H1 (cell line): ENCODE measurements around the gene USP36. TPM values are rescaled to one million over a fixed set of nuclear protein-coding genes. Genes with fewer than 3 reads are reported as not detected.
A peak's percentile ranks its signal among the peaks of the same experiment; 100 is the strongest.

Experiments
- BRCA1 ChIP-seq: IDR thresholded peaks from 2 replicates; pipeline ENCODE4 v1.6.1; 2012; ENCODE audit warnings: low read depth, low read length, improper control_type of control experiment
- CREB1 ChIP-seq: IDR thresholded peaks from 2 replicates; pipeline ENCODE4 v1.6.1; 2012; ENCODE audit warnings: inconsistent platforms
- CTBP2 ChIP-seq: IDR thresholded peaks from 2 replicates; pipeline ENCODE4 v1.7.0; 2011; ENCODE audit warnings: borderline replicate concordance, mild to moderate bottlenecking, moderate library complexity, mixed read lengths, low read length; ENCODE audit not compliant: insufficient read depth, insufficient read length
- EZH2 ChIP-seq: fragments of 200-600 bp; sonication (generic); IDR thresholded peaks from 2 replicates; pipeline ENCODE4 v1.7.1; 2012; ENCODE audit warnings: low read depth, mild to moderate bottlenecking, moderate library complexity, low read length, inconsistent platforms; ENCODE audit not compliant: severe bottlenecking
- FOSL1 ChIP-seq: IDR thresholded peaks from 2 replicates; pipeline ENCODE4 v1.6.1; 2011; ENCODE audit warnings: mild to moderate bottlenecking, low read depth, low read length, moderate library complexity; ENCODE audit not compliant: insufficient read depth
- JUND ChIP-seq: IDR thresholded peaks from 2 replicates; pipeline ENCODE4 v1.6.1; 2011; ENCODE audit warnings: mild to moderate bottlenecking, improper control_type of control experiment, low read length
- KDM4A ChIP-seq: IDR thresholded peaks from one replicate; pipeline ENCODE4 v1.7.1; 2012; ENCODE audit warnings: low read depth, mild to moderate bottlenecking, moderate library complexity, low read length, inconsistent platforms; ENCODE audit not compliant: severe bottlenecking
- KDM5A ChIP-seq: fragments of 200-600 bp; IDR thresholded peaks from 2 replicates; pipeline ENCODE4 v1.7.1; 2012; ENCODE audit warnings: mild to moderate bottlenecking, low read length, inconsistent platforms, mixed read lengths
- MAFK ChIP-seq: IDR thresholded peaks from 2 replicates; pipeline ENCODE4 v1.6.1; 2012; ENCODE audit warnings: low read depth, mild to moderate bottlenecking, improper control_type of control experiment, low read length
- POU5F1 ChIP-seq: IDR thresholded peaks from 2 replicates; pipeline ENCODE4 v1.6.1; 2011; ENCODE audit warnings: low read depth, mild to moderate bottlenecking, low read length, moderate library complexity
- RBBP5 ChIP-seq: IDR thresholded peaks from 2 replicates; pipeline ENCODE4 v1.7.1; 2012; ENCODE audit warnings: low read depth, mild to moderate bottlenecking, inconsistent platforms, low read length, moderate library complexity, borderline replicate concordance
- SIN3A ChIP-seq, 2 experiments: IDR thresholded peaks in 1 of 2; conservative IDR thresholded peaks in 1 of 2; 2 replicates each; pipeline ENCODE4 v1.6.1; 2011 to 2012; ENCODE audit warnings: low read length in 2 of 2, improper control_type of control experiment in 1 of 2, low read depth in 1 of 2, mild to moderate bottlenecking in 1 of 2
- SIX5 ChIP-seq: IDR thresholded peaks from 2 replicates; pipeline ENCODE4 v1.6.1; 2011; ENCODE audit warnings: mild to moderate bottlenecking, low read depth, low read length
- SUZ12 ChIP-seq: fragments of 200-600 bp; sonication (generic); IDR thresholded peaks from 2 replicates; pipeline ENCODE4 v1.6.1; 2012; ENCODE audit warnings: mild to moderate bottlenecking, inconsistent platforms, low read length, moderate library complexity, mixed read lengths
- TAF1 ChIP-seq: IDR thresholded peaks from 2 replicates; pipeline ENCODE4 v1.6.1; 2011; ENCODE audit warnings: mild to moderate bottlenecking, low read depth, low read length
- TAF7 ChIP-seq: optimal IDR thresholded peaks from 2 replicates; pipeline ENCODE3; 2011; ENCODE audit warnings: low read depth, mild to moderate bottlenecking, inconsistent platforms, low read length, moderate library complexity, borderline replicate concordance
- YY1 ChIP-seq: IDR thresholded peaks from 2 replicates; pipeline ENCODE4 v1.6.1; 2011; ENCODE audit warnings: low read depth, mild to moderate bottlenecking, low read length
- polyA plus RNA-seq, 7 experiments: library from polyadenylated mRNA; depleted of rRNA in 3 of 7; stranded (reverse) in 5 of 7; unstranded in 2 of 7; fragments of >200 nt in 5 of 7; fragments of 200-250 nt in 2 of 7; gene quantifications; 1 replicate in 5 of 7; 2 replicates in 1 of 7; 4 replicates in 1 of 7; pipeline versions ENCODE4 v1.2.1 to v1.2.3, GENCODE V29; 2011 to 2013; ENCODE audit warnings: missing spikeins in 2 of 7, mixed read lengths in 2 of 7
- total RNA-seq: library from RNA; stranded (reverse); fragmentation: NEBNext Ultra II Directional; extraction: Animal tissue kit (Norgen Biotek cat#: 25700); gene quantifications from 2 replicates; pipeline ENCODE4 v1.2.1, GENCODE V29; 2021
- TF ChIP-seq, protein P1 (sequence below), 3 experiments: IDR thresholded peaks; 1 replicate in 2 of 3; 2 replicates in 1 of 3; pipeline versions ENCODE4 v1.5.1 to v1.6.1; 2011; ENCODE audit warnings: low read length in 3 of 3, mild to moderate bottlenecking in 3 of 3, inconsistent platforms in 2 of 3, low read depth in 1 of 3, moderate library complexity in 1 of 3; ENCODE audit not compliant: insufficient read depth in 1 of 3; ENCODE audit errors: control extremely low read depth in 1 of 3
- TF ChIP-seq, protein P2 (sequence below): IDR thresholded peaks from 2 replicates; pipeline ENCODE4 v1.6.1; 2012; ENCODE audit warnings: low read length, inconsistent platforms

Gene USP36
- total and polyA plus RNA-seq, 2 of the 8 experiments (the other 6 are each of a cell fraction or from before 2014, with no cell fraction given) = 40.7 to 67.7 TPM

DNA sequence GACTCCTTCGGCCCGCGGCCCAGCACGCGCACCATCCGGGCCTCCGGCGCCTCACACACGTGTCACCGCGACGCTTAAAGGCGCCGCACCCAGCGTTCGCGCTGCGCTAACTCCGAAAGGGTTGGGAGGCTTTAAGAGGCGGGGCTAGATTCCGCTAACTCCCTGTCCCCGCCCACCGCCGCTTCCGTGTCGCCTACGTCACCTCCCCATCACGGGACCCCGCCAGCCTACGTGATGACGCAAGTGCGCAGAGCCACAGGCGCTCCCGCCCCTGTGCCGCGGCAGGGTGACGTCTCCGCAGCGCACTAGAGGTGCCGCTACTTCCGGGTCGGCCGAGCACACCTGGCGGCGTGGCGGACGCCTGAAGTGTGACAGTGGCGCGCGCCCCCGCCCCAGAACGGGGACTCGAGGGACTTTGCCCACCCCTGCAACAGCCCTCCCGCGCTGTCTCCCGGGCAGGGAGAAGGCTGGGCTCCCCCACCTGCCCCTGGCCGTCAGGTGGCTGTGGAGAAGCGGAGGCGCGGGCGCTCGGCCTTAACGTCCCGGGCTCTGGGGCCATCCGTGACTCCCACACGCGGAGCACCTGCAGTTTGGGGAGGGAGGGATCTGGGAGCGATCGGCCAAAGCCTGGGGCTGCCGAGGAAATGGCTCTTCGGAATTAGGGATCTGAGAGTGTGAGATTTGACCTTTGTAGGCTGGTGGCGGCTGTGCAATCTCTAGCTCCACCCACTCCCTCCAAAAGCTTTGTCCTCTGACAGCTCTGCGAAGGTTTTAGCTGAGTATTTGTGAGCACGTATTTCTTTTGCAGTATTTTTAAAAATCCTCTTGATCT lies at the start of gene USP36 (continued):
- TF ChIP-seq, protein P1, sequence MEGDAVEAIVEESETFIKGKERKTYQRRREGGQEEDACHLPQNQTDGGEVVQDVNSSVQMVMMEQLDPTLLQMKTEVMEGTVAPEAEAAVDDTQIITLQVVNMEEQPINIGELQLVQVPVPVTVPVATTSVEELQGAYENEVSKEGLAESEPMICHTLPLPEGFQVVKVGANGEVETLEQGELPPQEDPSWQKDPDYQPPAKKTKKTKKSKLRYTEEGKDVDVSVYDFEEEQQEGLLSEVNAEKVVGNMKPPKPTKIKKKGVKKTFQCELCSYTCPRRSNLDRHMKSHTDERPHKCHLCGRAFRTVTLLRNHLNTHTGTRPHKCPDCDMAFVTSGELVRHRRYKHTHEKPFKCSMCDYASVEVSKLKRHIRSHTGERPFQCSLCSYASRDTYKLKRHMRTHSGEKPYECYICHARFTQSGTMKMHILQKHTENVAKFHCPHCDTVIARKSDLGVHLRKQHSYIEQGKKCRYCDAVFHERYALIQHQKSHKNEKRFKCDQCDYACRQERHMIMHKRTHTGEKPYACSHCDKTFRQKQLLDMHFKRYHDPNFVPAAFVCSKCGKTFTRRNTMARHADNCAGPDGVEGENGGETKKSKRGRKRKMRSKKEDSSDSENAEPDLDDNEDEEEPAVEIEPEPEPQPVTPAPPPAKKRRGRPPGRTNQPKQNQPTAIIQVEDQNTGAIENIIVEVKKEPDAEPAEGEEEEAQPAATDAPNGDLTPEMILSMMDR (IDR thresholded peaks at IDR 0.05; ENCODE audit: control extremely low read depth in 1 of 3, insufficient read depth in 1 of 3, low read depth in 1 of 3, low read length in 3 of 3) = peak in 2 of 3 experiments; percentile 11; a peak in 2 of 4 replicates
- TF ChIP-seq TAF1 (peak; percentile 89), SIN3A (conservative IDR thresholded peaks at IDR 0.05 in 1 of 2, IDR thresholded peaks at IDR 0.05 in 1 of 2; ENCODE audit: low read depth in 1 of 2, low read length in 2 of 2) (peak; percentile 82 to 89; a peak in 3 of 4 replicates), YY1 (no peak), FOSL1 (no peak), SIX5 (no peak), SUZ12 (no peak), POU5F1 (no peak), BRCA1 (no peak), CREB1 (peak; percentile 99), TAF7 (no peak), EZH2 (no peak), MAFK (no peak), JUND (peak; percentile 83), CTBP2 (no peak), KDM5A (no peak), RBBP5 (no peak), KDM4A (peak; percentile 68)
- TF ChIP-seq, protein P2, sequence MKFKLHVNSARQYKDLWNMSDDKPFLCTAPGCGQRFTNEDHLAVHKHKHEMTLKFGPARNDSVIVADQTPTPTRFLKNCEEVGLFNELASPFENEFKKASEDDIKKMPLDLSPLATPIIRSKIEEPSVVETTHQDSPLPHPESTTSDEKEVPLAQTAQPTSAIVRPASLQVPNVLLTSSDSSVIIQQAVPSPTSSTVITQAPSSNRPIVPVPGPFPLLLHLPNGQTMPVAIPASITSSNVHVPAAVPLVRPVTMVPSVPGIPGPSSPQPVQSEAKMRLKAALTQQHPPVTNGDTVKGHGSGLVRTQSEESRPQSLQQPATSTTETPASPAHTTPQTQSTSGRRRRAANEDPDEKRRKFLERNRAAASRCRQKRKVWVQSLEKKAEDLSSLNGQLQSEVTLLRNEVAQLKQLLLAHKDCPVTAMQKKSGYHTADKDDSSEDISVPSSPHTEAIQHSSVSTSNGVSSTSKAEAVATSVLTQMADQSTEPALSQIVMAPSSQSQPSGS = peak; percentile 93
